Activated naive CD4-positive, alpha-beta T cell treated with anti-CD3 and anti-CD28 coated beads, Interleukin-2, amount 10 ng/mL, durations not matched to agents 7 days and 5 days (primary cell): Measurements from ENCODE around the gene HIC1.

ENCODE experiments used
- CTCF ChIA-PET: fragments of 350-600 bp; sonication (Branson Sonifier 250); formaldehyde crosslinking; loops from one replicate; lab custom pipeline; 2021; ENCODE audit warnings: antibody characterized with exemption; lab: Charles Lee
- DNase-seq: peaks from one replicate; pipeline ENCODE4 v3.0.0-alpha.2; 2020
- H3K27ac Mint-ChIP-seq: one replicate; pipeline ENCODE4 v1.8.0; 2021; ENCODE audit warnings: mild to moderate bottlenecking, moderate library complexity, mixed read lengths
- H3K27me3 Mint-ChIP-seq: one replicate; pipeline ENCODE4 v1.8.0; 2021; ENCODE audit warnings: mild to moderate bottlenecking, mixed read lengths
- H3K36me3 Mint-ChIP-seq: one replicate; pipeline ENCODE4 v1.8.0; 2021; ENCODE audit warnings: mixed read lengths
- H3K4me1 Mint-ChIP-seq: one replicate; pipeline ENCODE4 v1.8.0; 2021; ENCODE audit warnings: mixed read lengths
- H3K4me3 Mint-ChIP-seq: one replicate; pipeline ENCODE4 v1.8.0; 2021; ENCODE audit warnings: mild to moderate bottlenecking, moderate library complexity, mixed read lengths
- H3K9me3 Mint-ChIP-seq: one replicate; pipeline ENCODE4 v1.8.0; 2021; ENCODE audit warnings: mixed read lengths

The HIC1 gene

GRCh38 chr17:2107506-2107905 is 52.6 kb downstream of the HIC1 start:
- H3K36me3 Mint-ChIP-seq, result peaks cover 25% of the 10 kb centered on the region
- no peaks in the 10 kb centered on the region for H3K9me3 Mint-ChIP-seq
- no peak for DNase-seq
- CTCF ChIA-PET, result no interaction called here
- peaks cover 24% of the 10 kb centered on the region for H3K4me1 Mint-ChIP-seq
- no peak overlapping the region for H3K4me3 Mint-ChIP-seq
- no peaks in the 10 kb centered on the region for H3K27me3 Mint-ChIP-seq
- no peak overlapping the region for H3K27ac Mint-ChIP-seq

- Mint-ChIP-seq H3K4me1 (peaks cover 17% of the 10 kb centered on the region), H3K27ac (no peak overlapping the region), H3K9me3 (no peaks in the 10 kb centered on the region), H3K36me3 (peaks cover 18% of the 10 kb centered on the region), H3K4me3 (no peak overlapping the region), H3K27me3 (no peaks in the 10 kb centered on the region)
- no peak for DNase-seq
- CTCF ChIA-PET, result no interaction called here
These were observed 53.3 kb downstream of the HIC1 start for GRCh38 chr17:2108170-2108569.

GRCh38 chr17:2110436-2110835 is 55.5 kb downstream of the HIC1 start:
- Mint-ChIP-seq H3K36me3 (peaks cover 15% of the 10 kb centered on the region), H3K4me1 (peaks cover 7% of the 10 kb centered on the region), H3K4me3 (no peak overlapping the region), H3K9me3 (no peaks in the 10 kb centered on the region), H3K27me3 (no peaks in the 10 kb centered on the region), H3K27ac (no peak overlapping the region)
- no peak for DNase-seq
- CTCF ChIA-PET, result interaction anchor here (0.6 to 1.9 kb wide), 2 partner anchors 11 to 42 kb away, joined by 3 to 6 read pairs; no protein-coding TSS in a partner anchor

GRCh38 chr17:2111691-2112090 is 56.8 kb downstream of the HIC1 start:
- CTCF ChIA-PET, result interaction anchor here (1.9 kb wide), 1 partner anchor 12 kb away, joined by 6 read pairs; no protein-coding TSS in a partner anchor
- Mint-ChIP-seq H3K27me3 (no peaks in the 10 kb centered on the region), H3K4me3 (no peak overlapping the region), H3K27ac (no peak overlapping the region), H3K36me3 (peaks cover 15% of the 10 kb centered on the region), H3K9me3 (no peaks in the 10 kb centered on the region), H3K4me1 (no peaks in the 10 kb centered on the region)
- DNase-seq, result no peak
